H1 (cell line): ENCODE data around the gene LDB1. TPM values are rescaled to one million over a fixed set of nuclear protein-coding genes. Genes with fewer than 3 reads are reported as not detected.

Experiments
- BACH1 ChIP-seq: IDR thresholded peaks from 2 replicates; pipeline ENCODE4 v1.6.1; 2012; ENCODE audit warnings: low read length, improper control_type of control experiment
- BCL11A ChIP-seq, 2 experiments: IDR thresholded peaks; one replicate each; pipeline ENCODE4 v1.6.1; 2011; ENCODE audit warnings: low read depth in 2 of 2, low read length in 2 of 2, mild to moderate bottlenecking in 2 of 2
- CHD1 ChIP-seq: IDR thresholded peaks from 2 replicates; pipeline ENCODE4 v1.6.1; 2012; ENCODE audit warnings: low read depth, low read length, improper control_type of control experiment
- EGR1 ChIP-seq: IDR thresholded peaks from 2 replicates; pipeline ENCODE4 v1.6.1; 2011; ENCODE audit warnings: low read depth, low read length, borderline replicate concordance
- EP300 ChIP-seq, 2 experiments: IDR thresholded peaks; 1 replicate in 1 of 2; 2 replicates in 1 of 2; pipeline ENCODE4 v1.6.1; 2011 to 2012; ENCODE audit warnings: low read depth in 2 of 2, low read length in 2 of 2, mild to moderate bottlenecking in 2 of 2, borderline replicate concordance in 1 of 2, inconsistent platforms in 1 of 2, moderate library complexity in 1 of 2
- GTF2F1 ChIP-seq: IDR thresholded peaks from 2 replicates; pipeline ENCODE4 v1.6.1; 2012; ENCODE audit warnings: low read depth, low read length, improper control_type of control experiment, borderline replicate concordance
- HDAC2 ChIP-seq, 2 experiments: fragments of 300-600 bp in 1 of 2; sonication (generic) in 1 of 2; IDR thresholded peaks; 2 replicates each; pipeline ENCODE4 v1.6.1; 2011 to 2012; ENCODE audit warnings: low read depth in 2 of 2, low read length in 2 of 2, mild to moderate bottlenecking in 2 of 2, moderate library complexity in 2 of 2, borderline replicate concordance in 1 of 2, inconsistent platforms in 1 of 2
- KDM5A ChIP-seq: fragments of 200-600 bp; IDR thresholded peaks from 2 replicates; pipeline ENCODE4 v1.7.1; 2012; ENCODE audit warnings: mild to moderate bottlenecking, low read length, inconsistent platforms, mixed read lengths
- POLR2AphosphoS5 ChIP-seq: IDR thresholded peaks from 2 replicates; pipeline ENCODE4 v1.6.1; 2011; ENCODE audit warnings: low read depth, low read length
- SIN3A ChIP-seq, 2 experiments: IDR thresholded peaks in 1 of 2; conservative IDR thresholded peaks in 1 of 2; 2 replicates each; pipeline ENCODE4 v1.6.1; 2011 to 2012; ENCODE audit warnings: low read length in 2 of 2, improper control_type of control experiment in 1 of 2, low read depth in 1 of 2, mild to moderate bottlenecking in 1 of 2
- SIRT6 ChIP-seq: IDR thresholded peaks from one replicate; pipeline ENCODE4 v1.7.1; 2012; ENCODE audit warnings: low read length, inconsistent platforms
- SP2 ChIP-seq: IDR thresholded peaks from 2 replicates; pipeline ENCODE4 v1.6.1; 2012; ENCODE audit warnings: mild to moderate bottlenecking, low read length, inconsistent platforms
- TCF12 ChIP-seq: IDR thresholded peaks from 2 replicates; pipeline ENCODE4 v1.6.1; 2011; ENCODE audit warnings: low read depth, mild to moderate bottlenecking, low read length
- YY1 ChIP-seq: IDR thresholded peaks from 2 replicates; pipeline ENCODE4 v1.6.1; 2011; ENCODE audit warnings: low read depth, mild to moderate bottlenecking, low read length
- ZNF274 ChIP-seq: IDR thresholded peaks from 2 replicates; pipeline ENCODE4 v1.7.0; 2012; ENCODE audit warnings: low read length, borderline replicate concordance; ENCODE audit errors: extremely low read depth
- polyA plus RNA-seq, 7 experiments: library from polyadenylated mRNA; depleted of rRNA in 3 of 7; stranded (reverse) in 5 of 7; unstranded in 2 of 7; fragments of >200 nt in 5 of 7; fragments of 200-250 nt in 2 of 7; gene quantifications; 1 replicate in 5 of 7; 2 replicates in 1 of 7; 4 replicates in 1 of 7; pipeline versions ENCODE4 v1.2.1 to v1.2.3, GENCODE V29; 2011 to 2013; ENCODE audit warnings: missing spikeins in 2 of 7, mixed read lengths in 2 of 7
- total RNA-seq: library from RNA; stranded (reverse); fragmentation: NEBNext Ultra II Directional; extraction: Animal tissue kit (Norgen Biotek cat#: 25700); gene quantifications from 2 replicates; pipeline ENCODE4 v1.2.1, GENCODE V29; 2021
- TF ChIP-seq, protein P1 (sequence below): IDR thresholded peaks from 2 replicates; pipeline ENCODE4 v1.6.1; 2012; ENCODE audit warnings: inconsistent platforms
- TF ChIP-seq, protein P2 (sequence below), 3 experiments: IDR thresholded peaks; 1 replicate in 2 of 3; 2 replicates in 1 of 3; pipeline versions ENCODE4 v1.5.1 to v1.6.1; 2011; ENCODE audit warnings: low read length in 3 of 3, mild to moderate bottlenecking in 3 of 3, inconsistent platforms in 2 of 3, low read depth in 1 of 3, moderate library complexity in 1 of 3; ENCODE audit not compliant: insufficient read depth in 1 of 3; ENCODE audit errors: control extremely low read depth in 1 of 3

Gene LDB1
- total and polyA plus RNA-seq, 2 of the 8 experiments (the other 6 are each of a cell fraction or from before 2014, with no cell fraction given) = 88.4 to 138 TPM

DNA sequence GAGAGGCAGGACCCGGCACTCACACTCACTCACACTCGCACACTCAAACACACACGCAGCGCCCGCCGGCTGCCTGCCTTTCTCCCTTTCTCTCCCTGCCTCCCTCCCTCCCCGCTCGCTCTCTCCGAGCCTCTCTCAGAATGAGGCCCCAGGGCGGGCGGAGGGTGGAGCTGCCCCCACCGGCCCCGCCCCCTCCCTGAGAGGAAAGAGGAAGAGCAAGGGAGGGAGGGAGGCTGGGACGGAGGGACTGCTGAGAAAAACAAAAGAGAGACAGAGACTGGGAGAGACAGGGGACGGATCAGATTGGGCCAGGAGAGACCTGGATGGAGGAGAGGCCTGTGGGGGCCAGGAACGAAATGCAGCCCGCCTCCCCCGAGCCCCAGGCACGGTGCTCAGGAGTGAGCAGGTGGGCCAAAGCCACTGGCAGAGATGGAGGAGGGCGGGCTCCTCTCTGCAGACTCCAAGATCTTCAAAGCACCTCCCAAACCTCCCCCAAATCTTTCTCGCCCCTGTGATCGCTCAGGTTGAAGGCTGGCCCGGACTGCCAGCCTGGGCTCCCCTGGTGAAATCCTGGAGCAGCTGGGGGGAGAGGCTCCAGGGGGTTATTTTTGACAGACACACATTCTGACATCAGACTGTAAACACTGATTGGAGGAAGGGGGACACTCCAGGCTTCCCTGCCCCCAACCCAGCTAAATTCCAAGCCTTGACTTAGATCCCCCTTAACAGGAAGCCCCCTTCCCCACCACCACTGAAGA lies 5.1 kb downstream of the LDB1 start (continued):
- TF ChIP-seq YY1 = no peak
- no peak for TF ChIP-seq KDM5A
- no peak for TF ChIP-seq BACH1
- TF ChIP-seq TCF12 = no peak
- TF ChIP-seq CHD1 = no peak
- no peak for TF ChIP-seq BCL11A (IDR thresholded peaks at IDR 0.05; ENCODE audit: low read depth in 2 of 2, low read length in 2 of 2)
- TF ChIP-seq SP2 = no peak
- no peak for TF ChIP-seq HDAC2 (IDR thresholded peaks at IDR 0.05; ENCODE audit: borderline replicate concordance in 1 of 2, low read depth in 2 of 2, low read length in 2 of 2)
- TF ChIP-seq, protein P1, sequence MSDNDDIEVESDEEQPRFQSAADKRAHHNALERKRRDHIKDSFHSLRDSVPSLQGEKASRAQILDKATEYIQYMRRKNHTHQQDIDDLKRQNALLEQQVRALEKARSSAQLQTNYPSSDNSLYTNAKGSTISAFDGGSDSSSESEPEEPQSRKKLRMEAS = 0 out of 2 replicates have a peak, but pooled peaks have one; percentile 32
- TF ChIP-seq, protein P2, sequence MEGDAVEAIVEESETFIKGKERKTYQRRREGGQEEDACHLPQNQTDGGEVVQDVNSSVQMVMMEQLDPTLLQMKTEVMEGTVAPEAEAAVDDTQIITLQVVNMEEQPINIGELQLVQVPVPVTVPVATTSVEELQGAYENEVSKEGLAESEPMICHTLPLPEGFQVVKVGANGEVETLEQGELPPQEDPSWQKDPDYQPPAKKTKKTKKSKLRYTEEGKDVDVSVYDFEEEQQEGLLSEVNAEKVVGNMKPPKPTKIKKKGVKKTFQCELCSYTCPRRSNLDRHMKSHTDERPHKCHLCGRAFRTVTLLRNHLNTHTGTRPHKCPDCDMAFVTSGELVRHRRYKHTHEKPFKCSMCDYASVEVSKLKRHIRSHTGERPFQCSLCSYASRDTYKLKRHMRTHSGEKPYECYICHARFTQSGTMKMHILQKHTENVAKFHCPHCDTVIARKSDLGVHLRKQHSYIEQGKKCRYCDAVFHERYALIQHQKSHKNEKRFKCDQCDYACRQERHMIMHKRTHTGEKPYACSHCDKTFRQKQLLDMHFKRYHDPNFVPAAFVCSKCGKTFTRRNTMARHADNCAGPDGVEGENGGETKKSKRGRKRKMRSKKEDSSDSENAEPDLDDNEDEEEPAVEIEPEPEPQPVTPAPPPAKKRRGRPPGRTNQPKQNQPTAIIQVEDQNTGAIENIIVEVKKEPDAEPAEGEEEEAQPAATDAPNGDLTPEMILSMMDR (IDR thresholded peaks at IDR 0.05; ENCODE audit: control extremely low read depth in 1 of 3, insufficient read depth in 1 of 3, low read depth in 1 of 3, low read length in 3 of 3) = no peak
- TF ChIP-seq EGR1 = 0 out of 2 replicates have a peak, but pooled peaks have one; percentile 22
- no peak for TF ChIP-seq EP300 (IDR thresholded peaks at IDR 0.05; ENCODE audit: borderline replicate concordance in 1 of 2, low read depth in 2 of 2, low read length in 2 of 2)
- no peak for TF ChIP-seq ZNF274
- TF ChIP-seq GTF2F1 = no peak
- no peak for TF ChIP-seq SIRT6
- TF ChIP-seq POLR2AphosphoS5 = peak; percentile 87
- TF ChIP-seq SIN3A (conservative IDR thresholded peaks at IDR 0.05 in 1 of 2, IDR thresholded peaks at IDR 0.05 in 1 of 2; ENCODE audit: low read depth in 1 of 2, low read length in 2 of 2) = peak; percentile 32 to 84; a peak in 2 of 4 replicates
